GM19397 (cell line): ENCODE data around the gene FOXI1.
"Not testable (repeated sequence)": the region's sequence is repeated elsewhere in the genome, so short reads cannot be mapped to it uniquely, and the experiment has no call there.

Source experiments
- ATAC-seq: cut with Tn5 transposase; IDR thresholded peaks from one replicate; pipeline ENCODE4 v1.9.1; 2021; ENCODE audit warnings: mild to moderate bottlenecking, moderate library complexity; ENCODE audit not compliant: unreplicated experiment

Gene FOXI1

DNA sequence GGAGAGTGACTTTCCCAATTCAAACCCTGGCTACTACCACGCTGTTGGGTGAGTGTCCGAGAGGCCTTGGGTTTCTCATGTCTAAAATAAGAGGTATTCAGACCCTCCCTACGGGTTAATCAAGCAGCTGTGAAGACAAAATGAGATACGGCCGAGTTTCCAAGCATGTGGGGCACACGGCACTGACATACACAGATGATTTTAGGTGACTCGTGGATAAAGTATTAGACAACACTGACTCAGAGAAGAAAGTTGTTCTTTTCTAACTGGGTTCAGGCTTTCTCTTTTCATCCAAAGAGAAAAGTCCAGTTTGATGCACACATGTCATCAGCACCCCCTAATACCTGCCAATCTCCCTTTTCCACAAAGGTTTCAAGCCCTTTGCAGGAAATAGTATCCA, 15.6 kb downstream of the FOXI1 start:
- ATAC-seq = no peak

- ATAC-seq = no peak
Observed at GRCh38 chr5:170126061-170126460, 20.4 kb downstream of the FOXI1 start.

GRCh38 chr5:170126626-170127025, 20.9 kb downstream of the FOXI1 start:
- ATAC-seq = no peak

DNA sequence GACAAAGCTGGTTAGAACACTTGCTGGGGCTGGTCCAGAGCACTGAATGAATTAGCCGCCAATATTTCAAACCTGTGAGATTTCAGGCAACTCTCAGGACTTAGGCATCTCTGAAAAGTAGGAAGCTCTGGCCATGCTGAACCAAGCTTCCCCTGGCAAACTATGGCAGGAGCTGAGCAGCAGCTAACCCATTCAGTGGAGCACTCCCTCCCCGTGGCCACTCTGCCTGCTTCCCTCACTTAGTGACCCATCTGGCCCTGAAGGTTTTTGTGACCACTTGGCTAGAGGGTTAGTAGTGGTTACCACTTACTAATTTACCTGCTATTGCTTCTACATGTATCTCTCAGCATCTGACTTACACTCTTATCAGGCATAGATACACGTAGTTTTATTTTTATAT, 25.5 kb downstream of the FOXI1 start:
- ATAC-seq = no peak

DNA sequence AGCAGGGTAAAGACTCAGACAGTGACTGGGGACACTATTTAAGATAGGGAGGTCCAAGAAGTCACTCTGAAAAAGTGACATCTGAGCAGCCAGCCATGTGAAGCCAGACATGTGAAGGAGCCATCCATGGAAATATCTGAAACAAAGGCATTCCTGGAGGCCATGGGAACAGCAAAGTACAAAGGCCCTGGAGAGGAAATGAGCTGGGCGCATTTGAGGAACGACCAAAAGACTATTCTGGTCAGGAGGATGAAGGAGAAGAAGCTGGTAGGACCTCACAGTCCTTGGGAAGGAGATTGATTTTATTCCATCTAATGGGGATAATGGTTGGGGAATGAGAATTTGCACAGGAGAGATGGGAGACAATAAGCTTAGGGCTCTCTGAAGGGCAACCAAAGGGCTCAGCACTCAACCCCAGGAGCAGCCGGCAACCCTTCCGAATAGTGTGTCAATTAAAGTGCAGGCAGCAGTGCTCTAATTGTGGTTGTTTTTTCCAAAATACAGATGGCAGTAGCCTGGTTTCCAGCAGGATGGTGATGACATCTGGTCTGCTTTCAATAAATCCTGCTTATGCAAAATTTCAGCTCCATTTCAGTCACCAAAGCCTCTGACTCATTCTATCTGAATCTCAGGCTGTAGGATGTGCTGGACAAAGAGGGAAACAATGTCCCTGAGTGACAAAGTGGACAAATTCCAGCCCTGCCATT, 26.7 kb downstream of the FOXI1 start:
- no peak for ATAC-seq

DNA sequence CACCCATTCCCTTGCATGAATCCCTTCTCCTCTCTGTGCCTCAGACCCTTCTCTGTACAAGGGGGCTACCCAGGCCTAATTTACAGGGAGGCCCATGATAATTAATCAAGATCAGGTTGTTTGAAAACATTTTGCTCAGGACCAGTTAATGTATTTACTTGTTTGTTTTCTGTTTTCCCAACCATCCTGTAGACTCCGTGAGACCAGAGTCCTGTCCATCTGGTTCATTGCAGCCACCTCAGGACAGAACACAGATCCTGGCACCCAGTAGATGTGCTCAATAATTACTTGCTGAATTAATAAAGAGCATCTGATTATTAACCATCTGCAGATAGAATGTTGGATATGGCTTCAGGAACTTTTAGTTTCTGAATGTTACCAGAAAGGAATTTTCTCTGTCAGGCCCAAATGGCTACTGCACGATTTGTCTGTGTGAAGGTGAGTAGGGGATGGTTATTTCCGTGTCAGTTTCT, 27.3 kb downstream of the FOXI1 start:
- ATAC-seq = no peak

- no peak for ATAC-seq
Observed at GRCh38 chr5:170135796-170136490, 30.2 kb downstream of the FOXI1 start.

DNA sequence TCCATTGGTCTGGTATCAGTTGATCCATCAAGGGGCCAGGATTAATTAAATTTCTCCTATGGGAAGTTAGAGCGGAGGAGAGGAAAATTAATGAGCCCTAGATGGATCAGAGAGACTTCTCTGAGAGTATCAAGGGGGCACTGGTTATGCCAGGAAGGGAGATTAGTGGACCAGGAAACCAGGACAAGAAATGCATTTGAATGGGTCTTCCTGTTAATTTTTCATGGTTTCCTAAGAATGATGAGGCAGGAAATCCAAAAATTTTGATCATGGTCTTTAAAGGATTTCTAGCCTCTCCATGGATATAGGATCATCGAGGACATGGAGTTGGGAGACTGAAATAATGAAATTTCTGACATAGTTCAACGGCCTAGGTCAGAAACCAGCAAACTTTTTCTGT, 30.8 kb downstream of the FOXI1 start:
- ATAC-seq = no peak

- ATAC-seq = no peak
Observed at GRCh38 chr5:170137694-170138214, 32.1 kb downstream of the FOXI1 start.

DNA sequence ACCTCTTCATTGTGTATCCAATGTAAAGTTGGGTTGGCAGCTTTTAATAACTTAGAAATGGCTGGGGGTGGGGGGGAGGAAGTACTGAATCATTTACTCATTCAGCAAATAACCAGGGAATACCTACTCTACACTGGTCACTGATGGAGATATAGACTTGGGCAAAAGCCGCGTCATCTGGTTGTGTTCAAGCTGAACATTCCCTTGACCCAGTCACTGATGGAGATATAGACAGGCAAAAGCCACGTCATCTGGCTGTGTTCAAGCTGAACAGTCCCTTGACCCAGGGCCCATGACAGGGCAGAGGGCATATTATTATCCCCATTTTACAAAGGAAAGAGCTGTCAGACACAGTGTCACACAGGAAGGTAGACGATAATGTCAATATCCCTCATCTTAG, 32.6 kb downstream of the FOXI1 start:
- ATAC-seq = no peak

DNA sequence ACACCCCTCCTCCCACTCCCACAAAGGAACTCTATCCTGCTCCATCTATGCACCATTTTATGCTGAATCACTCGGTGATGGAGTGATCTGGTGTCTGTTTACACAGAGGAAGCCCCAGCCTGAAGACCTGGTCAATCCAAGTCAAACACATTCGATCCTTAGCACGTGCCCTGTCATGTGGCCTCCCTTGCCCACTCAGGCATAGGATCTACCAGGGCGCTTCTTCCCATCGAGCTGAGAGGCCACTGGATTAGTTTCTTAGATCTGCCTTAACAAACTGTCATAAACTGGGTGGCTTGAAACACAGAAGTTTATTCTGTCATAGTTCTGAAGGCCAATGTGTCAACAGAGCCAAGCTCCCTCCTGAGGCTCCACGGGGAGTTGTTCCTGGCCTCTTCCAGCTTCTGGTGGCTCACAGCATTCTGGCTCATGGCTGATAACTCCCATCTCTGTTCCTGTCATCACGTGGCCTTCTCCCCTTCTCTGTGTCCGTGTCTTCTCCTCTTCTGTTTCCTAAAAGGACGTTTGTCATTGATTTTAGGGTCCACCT, 34.2 kb downstream of the FOXI1 start:
- no peak for ATAC-seq

DNA sequence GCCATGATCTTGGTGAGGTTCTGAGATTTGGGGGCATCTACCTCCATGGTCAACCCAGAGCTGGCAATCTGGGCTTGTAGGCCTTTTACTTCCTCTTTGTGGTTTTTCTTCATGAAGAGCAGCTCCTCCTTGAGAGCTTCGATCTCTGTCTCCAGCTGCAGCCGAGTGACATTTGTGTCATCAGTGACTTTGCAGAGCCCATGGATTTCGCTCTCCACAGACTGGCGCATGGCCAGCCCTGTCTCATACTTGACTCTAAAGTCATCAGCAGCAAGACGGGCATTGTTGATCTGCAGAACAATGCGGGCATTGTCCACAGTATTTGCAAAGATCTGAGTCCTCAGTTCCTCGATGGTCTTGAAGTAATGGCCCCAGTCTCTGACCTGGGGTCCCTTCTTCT, 35.5 kb downstream of the FOXI1 start:
- not testable (repeated sequence) for ATAC-seq

DNA sequence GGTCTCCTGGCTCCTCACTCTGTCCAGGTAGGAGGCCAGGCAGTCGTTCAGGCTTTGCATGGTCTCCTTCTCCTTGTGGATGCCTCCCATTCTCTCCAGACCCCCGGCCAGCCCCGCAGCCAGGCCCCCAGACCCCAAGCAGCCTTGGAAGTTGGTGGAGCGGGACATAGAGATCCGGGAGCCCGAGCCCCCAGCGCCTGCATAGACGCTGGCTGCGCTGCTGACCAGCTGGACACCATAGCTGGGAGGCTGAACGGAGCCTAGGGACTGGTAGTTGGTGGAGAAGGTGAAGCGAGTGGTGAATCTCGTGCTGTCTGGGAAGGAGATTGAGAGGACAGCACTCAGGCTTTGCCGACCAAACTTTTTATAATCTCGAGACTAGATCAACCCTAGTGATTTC, 35.9 kb downstream of the FOXI1 start:
- ATAC-seq = no peak

DNA sequence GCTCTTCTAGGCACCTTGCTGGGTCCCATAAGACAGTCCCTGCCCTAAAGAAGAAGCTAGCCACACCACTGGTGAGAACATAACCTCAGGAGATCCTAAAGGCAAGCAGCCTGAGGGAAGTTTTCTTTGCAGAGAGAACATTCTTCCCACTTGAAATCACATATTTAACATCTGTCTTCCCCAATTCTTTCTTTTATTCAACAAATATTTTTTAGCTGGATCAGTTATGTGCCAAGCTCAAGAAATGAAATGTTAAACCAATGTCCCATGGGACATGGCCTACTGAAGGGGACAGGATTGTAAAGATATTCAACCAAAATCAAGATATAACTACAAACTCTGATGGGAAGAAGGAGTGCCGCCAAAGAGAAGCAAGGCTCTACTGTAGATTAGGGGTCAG, 36.5 kb downstream of the FOXI1 start:
- no peak for ATAC-seq

DNA sequence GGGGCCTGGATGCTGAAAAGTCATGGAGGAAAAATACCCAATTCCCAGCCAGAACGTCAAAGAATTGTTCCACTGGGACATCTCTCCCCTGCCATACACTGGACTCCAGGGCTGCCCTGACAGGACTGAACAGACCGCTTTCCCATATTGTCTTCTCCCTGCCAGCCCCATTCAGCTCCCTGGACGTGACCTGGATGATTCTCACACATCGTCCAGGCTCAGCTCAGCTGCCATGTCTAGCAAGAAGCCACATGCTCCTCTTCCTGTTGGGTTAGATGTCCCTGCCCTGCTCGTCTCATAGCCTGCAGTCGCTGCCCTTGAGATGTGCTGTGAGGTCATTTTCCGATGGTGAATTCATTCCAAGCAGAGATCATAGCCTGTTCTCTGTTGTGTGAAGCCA, 37.4 kb downstream of the FOXI1 start:
- ATAC-seq = no peak

- ATAC-seq = no peak
Observed at GRCh38 chr5:170143710-170144109, 38.0 kb downstream of the FOXI1 start.

DNA sequence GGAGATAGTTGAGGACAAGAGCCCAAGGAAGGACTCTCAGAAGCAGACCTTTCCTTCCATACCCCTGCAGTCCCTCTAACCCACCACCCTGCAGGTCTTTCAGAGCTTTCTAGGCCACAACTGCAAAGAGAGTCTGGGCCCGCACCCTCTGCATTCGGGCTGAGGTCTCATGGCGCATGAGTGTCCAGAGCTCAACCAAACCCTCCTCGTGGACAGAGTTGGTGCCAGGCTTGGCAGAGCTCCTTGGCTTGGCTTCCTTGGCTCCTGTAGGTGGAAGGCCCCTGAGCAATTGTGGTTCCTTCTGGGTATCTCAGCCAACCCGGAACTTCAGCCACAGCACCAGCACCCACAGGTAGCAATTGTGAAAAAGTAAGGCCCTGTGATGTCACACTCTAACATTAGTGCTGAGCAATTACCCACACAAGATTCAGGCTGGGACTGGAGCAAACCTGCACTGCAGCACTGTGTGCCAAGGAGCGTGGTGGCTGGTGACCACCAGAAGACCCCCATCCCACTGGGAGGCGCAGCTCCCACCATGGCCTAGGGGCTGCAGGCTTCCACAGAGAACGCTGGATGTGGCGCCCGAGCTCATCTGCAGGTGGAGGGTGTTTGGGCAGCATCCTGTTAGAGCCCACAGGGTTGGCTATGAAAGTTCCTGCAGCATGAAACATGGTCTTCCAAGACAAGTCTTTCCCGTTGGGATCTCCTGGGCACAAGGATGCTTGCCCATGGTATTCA, 38.8 kb downstream of the FOXI1 start:
- ATAC-seq = no peak

DNA sequence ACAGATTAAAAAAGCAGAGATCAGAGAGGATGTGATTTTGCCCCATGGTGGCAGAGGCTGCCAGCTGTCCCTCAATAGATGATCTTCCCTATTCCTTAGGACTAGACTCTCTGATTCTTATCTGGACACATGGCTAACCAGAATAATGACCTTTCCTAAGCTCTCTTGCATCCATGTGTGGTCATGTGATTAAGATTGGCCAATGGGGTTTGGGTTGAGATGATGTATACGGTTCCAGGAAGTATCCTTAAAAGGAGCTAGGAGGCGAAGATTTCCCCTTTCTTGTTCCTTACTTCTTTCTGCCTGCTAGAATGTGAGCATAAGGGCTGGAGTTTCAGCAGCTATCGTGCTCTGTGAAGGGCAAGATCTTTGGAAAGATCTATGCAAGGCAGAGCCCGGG, 39.8 kb downstream of the FOXI1 start:
- no peak for ATAC-seq

DNA sequence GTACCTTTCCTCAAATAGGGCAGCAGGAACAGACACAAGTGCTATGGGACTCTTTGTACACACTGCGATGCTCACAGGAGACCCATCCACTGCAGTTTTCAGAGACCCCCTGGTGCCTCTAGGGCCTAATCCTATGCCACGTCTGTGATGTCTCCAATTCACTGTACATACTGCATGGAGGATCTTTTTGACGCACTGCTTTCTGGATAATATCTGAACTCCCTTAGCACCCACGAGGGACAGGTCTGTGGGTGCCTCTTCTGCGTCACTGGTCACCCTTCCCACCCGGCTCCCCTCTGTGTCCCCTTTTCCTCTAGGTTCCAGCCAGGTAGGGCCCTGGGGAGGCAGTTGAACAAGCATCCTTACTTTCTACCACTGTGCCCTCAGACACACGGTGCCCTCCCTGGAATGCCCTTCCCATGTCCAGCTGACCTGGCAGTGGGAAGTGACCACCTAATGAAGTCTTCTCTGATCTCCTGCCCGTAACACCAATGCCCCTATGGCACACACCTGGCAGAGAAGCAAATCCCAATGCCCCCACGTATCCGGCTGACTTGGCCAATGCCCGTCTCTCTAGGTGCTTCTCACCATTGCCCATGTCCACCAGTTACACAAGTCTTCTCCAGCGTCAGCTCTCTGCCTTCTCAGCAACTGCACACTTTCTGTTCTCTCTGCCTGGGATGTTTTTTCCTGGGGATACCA, 41.5 kb downstream of the FOXI1 start:
- no peak for ATAC-seq

- no peak for ATAC-seq
Observed at GRCh38 chr5:170147753-170148264, 42.1 kb downstream of the FOXI1 start.
